ENCODE results near the gene SYP. TPM values are rescaled to one million over a fixed set of nuclear protein-coding genes. Genes with fewer than 3 reads are reported as not detected.

Gene SYP
- total RNA-seq, 3 donors from 2014 or later: 1.0 to 2.7 (median 1.3) TPM

DNA sequence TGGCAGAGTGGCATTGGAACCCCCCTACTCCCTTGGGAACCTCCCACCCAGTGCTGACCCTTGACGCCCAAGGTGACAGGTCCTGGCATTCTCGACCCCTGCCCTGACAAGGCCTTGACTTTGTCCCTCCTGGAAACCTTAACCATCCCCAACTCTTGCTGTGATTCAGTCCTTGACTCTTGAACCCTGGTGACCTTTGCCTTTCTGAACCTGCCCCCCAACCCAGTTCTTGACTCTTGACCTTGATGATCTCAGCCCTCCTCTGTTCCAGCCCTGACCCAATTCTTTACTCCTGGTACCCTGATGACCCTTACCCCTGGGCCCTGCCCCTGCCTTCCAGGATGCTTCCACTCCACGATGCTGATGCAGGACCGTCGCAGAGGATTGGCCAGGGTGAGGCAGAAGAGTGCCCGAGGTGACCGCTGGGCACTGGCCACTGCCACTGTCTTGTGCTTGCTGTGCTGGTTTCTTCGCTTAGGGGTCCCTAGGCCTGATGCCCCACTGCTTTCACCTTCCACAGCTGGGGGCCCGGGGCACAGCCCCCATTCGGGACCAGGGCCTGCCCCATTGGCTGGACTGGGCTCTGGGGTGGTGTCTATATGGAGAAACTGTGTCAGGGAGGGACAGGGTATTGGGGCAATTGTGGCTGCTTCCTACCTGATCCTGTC lies 31.5 kb upstream of the SYP start:
- H3K27me3 ChIP-seq: peaks cover 0 to 14% of the 10 kb centered on the region in 2 donors
- H3K36me3 ChIP-seq: no peaks in the 10 kb centered on the region
- H3K27ac ChIP-seq: peak overlapping the region; percentile 2 to 54
- H3K4me1 ChIP-seq: no peaks in the 10 kb centered on the region
- intact Hi-C loops (cut with DNase I; ENCODE audit: low total_unique reads): no loop called here
- no peaks in the 10 kb centered on the region for H3K9me3 ChIP-seq
- DNase-seq (ENCODE audit: low spot score in 2 of 2): no peak
- peak overlapping the region in 1 of 3 donors; percentile 60 for H3K4me3 ChIP-seq
- TF ChIP-seq POLR2A (IDR thresholded peaks at IDR 0.05) (no peak), POLR2AphosphoS5 (IDR thresholded peaks at IDR 0.05) (no peak)
- TF ChIP-seq, protein P1, sequence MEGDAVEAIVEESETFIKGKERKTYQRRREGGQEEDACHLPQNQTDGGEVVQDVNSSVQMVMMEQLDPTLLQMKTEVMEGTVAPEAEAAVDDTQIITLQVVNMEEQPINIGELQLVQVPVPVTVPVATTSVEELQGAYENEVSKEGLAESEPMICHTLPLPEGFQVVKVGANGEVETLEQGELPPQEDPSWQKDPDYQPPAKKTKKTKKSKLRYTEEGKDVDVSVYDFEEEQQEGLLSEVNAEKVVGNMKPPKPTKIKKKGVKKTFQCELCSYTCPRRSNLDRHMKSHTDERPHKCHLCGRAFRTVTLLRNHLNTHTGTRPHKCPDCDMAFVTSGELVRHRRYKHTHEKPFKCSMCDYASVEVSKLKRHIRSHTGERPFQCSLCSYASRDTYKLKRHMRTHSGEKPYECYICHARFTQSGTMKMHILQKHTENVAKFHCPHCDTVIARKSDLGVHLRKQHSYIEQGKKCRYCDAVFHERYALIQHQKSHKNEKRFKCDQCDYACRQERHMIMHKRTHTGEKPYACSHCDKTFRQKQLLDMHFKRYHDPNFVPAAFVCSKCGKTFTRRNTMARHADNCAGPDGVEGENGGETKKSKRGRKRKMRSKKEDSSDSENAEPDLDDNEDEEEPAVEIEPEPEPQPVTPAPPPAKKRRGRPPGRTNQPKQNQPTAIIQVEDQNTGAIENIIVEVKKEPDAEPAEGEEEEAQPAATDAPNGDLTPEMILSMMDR (IDR thresholded peaks at IDR 0.05): no peak

- TF ChIP-seq POLR2A (IDR thresholded peaks at IDR 0.05): no peak
- TF ChIP-seq, protein P1 (IDR thresholded peaks at IDR 0.05): peak in 1 of 3 donors; percentile 33
- Histone ChIP-seq H3K4me3 (peak overlapping the region; percentile 22 to 60 (median 39)), H3K4me1 (no peaks in the 10 kb centered on the region), H3K9me3 (no peaks in the 10 kb centered on the region), H3K27ac (peak overlapping the region; percentile 2 to 54), H3K36me3 (no peaks in the 10 kb centered on the region), H3K27me3 (peaks cover 0 to 22% of the 10 kb centered on the region in 2 donors)
- peak; percentile 57 to 79 for DNase-seq (ENCODE audit: low spot score in 2 of 2)
- intact Hi-C loops (cut with DNase I; ENCODE audit: low total_unique reads): no loop called here
These were observed 30.7 kb upstream of the SYP start for GRCh38 chrX:49230500-49231232.

DNA sequence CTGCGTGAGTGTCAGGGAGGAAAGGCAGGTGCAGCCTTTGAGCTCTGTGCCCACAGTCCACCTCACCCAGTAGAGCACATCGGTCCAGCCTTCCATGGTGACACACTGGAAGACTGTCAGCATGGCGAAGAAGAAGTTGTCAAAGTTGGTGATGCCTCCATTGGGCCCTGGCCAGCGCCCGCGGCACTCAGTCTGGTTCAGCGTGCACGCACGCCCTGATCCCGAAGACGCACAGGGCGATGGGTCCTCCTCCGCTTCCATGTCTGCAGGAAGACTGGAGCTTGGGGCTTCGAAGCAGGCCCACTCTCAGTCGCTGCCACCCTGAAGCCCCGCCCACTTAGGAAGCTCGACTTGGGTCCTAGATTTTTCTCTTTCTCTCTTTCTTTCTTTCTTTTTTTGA lies 28.2 kb upstream of the SYP start:
- no peak for DNase-seq (ENCODE audit: low spot score in 2 of 2)
- no peak overlapping the region for H3K4me3 ChIP-seq
- H3K36me3 ChIP-seq: no peaks in the 10 kb centered on the region
- H3K27ac ChIP-seq: no peak overlapping the region
- H3K4me1 ChIP-seq: no peaks in the 10 kb centered on the region
- TF ChIP-seq POLR2AphosphoS5 (IDR thresholded peaks at IDR 0.05): no peak
- intact Hi-C loops (cut with DNase I; ENCODE audit: low total_unique reads): no loop called here
- H3K9me3 ChIP-seq: no peaks in the 10 kb centered on the region
- peaks cover 0 to 34% of the 10 kb centered on the region in 2 donors for H3K27me3 ChIP-seq

DNA sequence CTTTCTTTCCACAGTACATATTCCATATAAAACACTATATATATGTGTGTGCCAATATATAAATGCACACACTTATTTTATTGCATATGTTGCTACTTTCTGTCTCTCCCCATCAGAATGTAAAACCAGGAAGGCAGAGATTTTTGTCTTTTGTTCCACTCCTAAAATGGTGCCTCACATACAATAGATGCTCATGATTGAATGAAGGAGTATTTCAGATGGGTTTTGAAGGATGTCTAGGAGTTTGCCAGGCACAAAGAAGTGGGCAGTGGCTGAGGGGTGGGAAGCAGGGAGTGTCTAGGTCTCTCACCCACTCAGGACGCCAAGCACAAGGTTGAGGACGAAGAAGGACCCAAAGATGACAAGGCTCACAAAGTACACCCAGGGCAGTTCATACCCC lies 27.7 kb upstream of the SYP start:
- no peak for TF ChIP-seq POLR2A (IDR thresholded peaks at IDR 0.05)
- no peak for TF ChIP-seq POLR2AphosphoS5 (IDR thresholded peaks at IDR 0.05)
- TF ChIP-seq, protein P1 (IDR thresholded peaks at IDR 0.05): no peak
- DNase-seq (ENCODE audit: low spot score in 2 of 2): no peak
- H3K4me1 ChIP-seq: no peaks in the 10 kb centered on the region
- H3K27me3 ChIP-seq: peaks cover 0 to 36% of the 10 kb centered on the region in 2 donors
- H3K4me3 ChIP-seq: no peak overlapping the region
- H3K27ac ChIP-seq: no peak overlapping the region
- intact Hi-C loops (cut with DNase I; ENCODE audit: low total_unique reads): no loop called here
- H3K36me3 ChIP-seq: no peaks in the 10 kb centered on the region
- H3K9me3 ChIP-seq: no peaks in the 10 kb centered on the region

- no peak for DNase-seq (ENCODE audit: low spot score in 2 of 2)
- no peaks in the 10 kb centered on the region for H3K9me3 ChIP-seq
- H3K4me3 ChIP-seq: no peak overlapping the region
- TF ChIP-seq, protein P1 (IDR thresholded peaks at IDR 0.05): no peak
- H3K36me3 ChIP-seq: no peaks in the 10 kb centered on the region
- no peaks in the 10 kb centered on the region for H3K4me1 ChIP-seq
- H3K27me3 ChIP-seq: peaks cover 0 to 43% of the 10 kb centered on the region in 2 donors
- H3K27ac ChIP-seq: no peak overlapping the region
- intact Hi-C loops (cut with DNase I; ENCODE audit: low total_unique reads): no loop called here
These were observed 27.0 kb upstream of the SYP start for GRCh38 chrX:49226946-49227345.

Data from breast epithelium (tissue), 4 donors.